Renal cortex interstitium (tissue), 15 donors: Measurements from ENCODE around the gene GSN. TPM values are rescaled to one million over a fixed set of nuclear protein-coding genes. Genes with fewer than 3 reads are reported as not detected.

Experiments
- DNase-seq, 11 donors: peaks; one replicate each; pipeline ENCODE4 v3.0.0-alpha.2; 2013; ENCODE audit warnings: low read depth in 9 of 11, low spot score in 4 of 11; ENCODE audit errors: extremely low read depth in 1 of 11
- long read RNA-seq, 16 experiments: transcript quantifications; one replicate each; lab custom pipeline, GENCODE V29; 2026
- polyA plus RNA-seq, 3 donors: library from polyadenylated mRNA; unstranded; fragments of 120-200 nt; gene quantifications; one replicate each; pipeline ENCODE4 v1.2.1, GENCODE V29; 2013; ENCODE audit not compliant: insufficient read length in 3 of 3

The GSN gene
- 100 to 1,000 TPM; 128 to 208 (median 160) TPM for polyA plus RNA-seq
- long read RNA-seq, donor 1, transcript GSN-204 (17 exons, 2,657 nt): major isoform, 28 of 129 reads
- long read RNA-seq, donor 1, partial matches to known transcripts: 95 of 129 reads
- long read RNA-seq, donor 1, other reads (novel, unspliced or antisense): 5 of 129 reads
- long read RNA-seq, donor 2, transcript GSN-204 (17 exons, 2,657 nt): major isoform, 31 of 196 reads
- long read RNA-seq, donor 2, partial matches to known transcripts: 152 of 196 reads
- long read RNA-seq, donor 2, other reads (novel, unspliced or antisense): 11 of 196 reads
- long read RNA-seq, donor 3, transcript GSN-203 (19 exons, 2,664 nt): minor isoform, 5 of 224 reads
- long read RNA-seq, donor 3, transcript GSN-204 (17 exons, 2,657 nt): major isoform, 36 of 224 reads
- long read RNA-seq, donor 3, partial matches to known transcripts: 142 of 224 reads
- long read RNA-seq, donor 3, other reads (novel, unspliced or antisense): 40 of 224 reads
- long read RNA-seq, donor 4, transcript GSN-204 (17 exons, 2,657 nt): major isoform, 25 of 77 reads
- long read RNA-seq, donor 4, partial matches to known transcripts: 27 of 77 reads
- long read RNA-seq, donor 4, other reads (novel, unspliced or antisense): 20 of 77 reads
- long read RNA-seq, donor 5: 0 reads
- long read RNA-seq, donor 6, transcript GSN-204 (17 exons, 2,657 nt): major isoform, 12 of 44 reads
- long read RNA-seq, donor 6, partial matches to known transcripts: 24 of 44 reads
- long read RNA-seq, donor 6, other reads (novel, unspliced or antisense): 8 of 44 reads
- long read RNA-seq, donor 7, transcript GSN-204 (17 exons, 2,657 nt): major isoform, 23 of 215 reads
- long read RNA-seq, donor 7, partial matches to known transcripts: 174 of 215 reads
- long read RNA-seq, donor 7, other reads (novel, unspliced or antisense): 11 of 215 reads
- long read RNA-seq, donor 8, transcript GSN-204 (17 exons, 2,657 nt): major isoform, 54 of 205 reads
- long read RNA-seq, donor 8, partial matches to known transcripts: 94 of 205 reads
- long read RNA-seq, donor 8, other reads (novel, unspliced or antisense): 48 of 205 reads
- long read RNA-seq, donor 9, transcript GSN-204 (17 exons, 2,657 nt): major isoform, 7 of 77 reads
- long read RNA-seq, donor 9, partial matches to known transcripts: 54 of 77 reads
- long read RNA-seq, donor 9, other reads (novel, unspliced or antisense): 12 of 77 reads
- long read RNA-seq, donor 10, transcript GSN-204 (17 exons, 2,657 nt): major isoform, 27 of 146 reads
- long read RNA-seq, donor 10, partial matches to known transcripts: 111 of 146 reads
- long read RNA-seq, donor 10, other reads (novel, unspliced or antisense): 7 of 146 reads
- long read RNA-seq, donor 11, transcript GSN-204 (17 exons, 2,657 nt): major isoform, 24 of 48 reads
- long read RNA-seq, donor 11, partial matches to known transcripts: 12 of 48 reads
- long read RNA-seq, donor 11, other reads (novel, unspliced or antisense): 8 of 48 reads
- long read RNA-seq, donor 12, partial matches to known transcripts: 5 of 20 reads
- long read RNA-seq, donor 12, other reads (novel, unspliced or antisense): 9 of 20 reads
- long read RNA-seq, donor 13: 0 reads
- long read RNA-seq, donor 14, transcript GSN-204 (17 exons, 2,657 nt): major isoform, 19 of 57 reads
- long read RNA-seq, donor 14, transcript GSN-203 (19 exons, 2,664 nt): minor isoform, 7 of 57 reads
- long read RNA-seq, donor 14, partial matches to known transcripts: 15 of 57 reads
- long read RNA-seq, donor 14, other reads (novel, unspliced or antisense): 12 of 57 reads
- long read RNA-seq, donor 15, transcript GSN-204 (17 exons, 2,657 nt): major isoform, 5 of 42 reads
- long read RNA-seq, donor 15, partial matches to known transcripts: 31 of 42 reads
- long read RNA-seq, donor 15, other reads (novel, unspliced or antisense): 5 of 42 reads
- long read RNA-seq, donor 16, transcript GSN-204 (17 exons, 2,657 nt): major isoform, 42 of 350 reads
- long read RNA-seq, donor 16, partial matches to known transcripts: 228 of 350 reads
- long read RNA-seq, donor 16, other reads (novel, unspliced or antisense): 76 of 350 reads

DNA sequence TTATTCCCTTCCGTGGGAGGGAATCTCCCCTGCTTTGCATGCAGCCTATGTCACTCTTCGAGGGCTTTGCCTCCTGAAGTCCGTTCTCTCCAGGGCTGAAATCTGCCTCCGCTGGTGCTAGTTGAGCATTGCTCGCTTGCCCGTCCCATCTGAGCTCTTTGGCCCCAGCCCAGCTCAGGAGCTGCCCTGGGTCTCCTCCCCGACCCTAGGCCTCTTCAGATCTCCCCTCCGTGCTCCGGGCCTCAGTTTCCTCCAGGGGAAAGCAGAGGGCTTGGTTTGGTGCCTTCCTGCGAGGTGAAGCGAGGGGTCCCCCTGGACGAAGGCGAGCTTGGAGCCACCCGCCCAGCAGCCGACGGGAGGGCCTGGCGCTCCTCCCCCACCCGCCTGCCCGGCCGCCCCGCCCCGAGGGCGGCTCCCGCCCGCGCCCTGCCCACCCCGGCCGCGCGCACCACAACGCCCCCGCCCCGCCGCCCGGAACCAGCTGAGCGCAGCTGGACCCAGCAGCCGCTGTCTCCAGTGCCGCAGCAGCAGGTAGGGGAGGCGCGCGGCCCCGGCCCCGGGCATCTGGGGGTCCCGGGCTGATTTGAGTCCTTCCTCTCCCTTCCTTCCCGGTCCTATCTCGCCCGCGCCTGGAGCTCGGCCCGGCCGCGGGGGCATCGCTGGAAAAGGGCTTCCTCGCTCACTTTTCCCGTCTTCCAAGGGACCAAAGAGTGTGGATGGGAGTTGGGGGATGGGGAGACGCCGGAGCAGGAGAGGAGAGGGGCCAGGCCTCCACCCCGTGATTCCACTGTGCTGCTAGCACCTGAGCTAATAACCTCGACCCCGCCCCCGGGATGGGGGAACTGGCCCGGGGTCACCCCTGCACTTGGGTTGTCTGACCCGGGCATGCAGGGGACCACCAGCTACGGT lies at the start of gene GSN:
TSS of gene GSN (plus strand) at position 474 of the 909 bp plus-strand sequence. CDS start 33,810 bp downstream, outside the sequence.
- peak in 5 of 11 donors; percentile 64 to 71 (median 66) for DNase-seq

GRCh38 chr9:121218357-121219027 lies 49.5 kb upstream of the GSN start:
- no peak for DNase-seq

DNA sequence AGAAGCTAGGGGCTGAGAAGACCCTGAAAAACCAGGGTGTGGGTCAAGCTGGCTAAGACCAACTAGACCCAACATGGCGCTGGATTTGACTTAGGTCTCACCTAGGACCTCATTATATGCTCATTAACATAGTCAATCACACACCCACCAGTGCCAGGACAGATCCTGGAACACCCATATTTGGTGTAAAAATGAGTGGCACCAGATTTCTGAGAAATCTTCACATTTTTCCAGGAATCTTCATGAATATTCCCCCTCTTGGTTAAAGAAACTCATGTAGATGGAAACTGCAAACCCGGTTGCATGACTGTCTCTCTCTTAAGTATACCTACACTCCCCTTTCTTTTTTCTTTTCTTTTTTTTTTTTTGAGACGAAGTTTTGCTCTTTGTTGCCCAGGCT lies 48.4 kb upstream of the GSN start:
- DNase-seq: no peak

GRCh38 chr9:121220996-121221663 lies 46.8 kb upstream of the GSN start:
- DNase-seq: no peak

DNA sequence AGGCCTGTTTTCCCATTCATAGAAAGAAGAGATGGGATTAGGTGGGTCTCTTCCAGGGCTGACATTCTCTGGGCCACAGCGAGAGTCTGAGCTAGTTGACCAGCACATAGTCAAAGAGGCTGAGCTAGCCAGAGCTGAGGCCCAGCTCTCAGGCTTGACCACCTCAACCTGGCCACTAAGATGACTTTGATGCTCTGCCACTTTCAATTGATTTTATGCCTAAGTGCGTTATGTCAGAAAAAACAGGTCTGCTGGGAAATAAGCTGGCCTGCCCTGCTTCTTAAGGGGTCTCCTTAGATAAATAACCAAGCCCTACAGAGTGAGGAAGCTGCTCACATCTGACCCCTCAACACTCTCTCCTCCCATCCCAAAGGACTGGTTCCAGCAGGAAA lies 46.3 kb upstream of the GSN start:
- no peak for DNase-seq

DNA sequence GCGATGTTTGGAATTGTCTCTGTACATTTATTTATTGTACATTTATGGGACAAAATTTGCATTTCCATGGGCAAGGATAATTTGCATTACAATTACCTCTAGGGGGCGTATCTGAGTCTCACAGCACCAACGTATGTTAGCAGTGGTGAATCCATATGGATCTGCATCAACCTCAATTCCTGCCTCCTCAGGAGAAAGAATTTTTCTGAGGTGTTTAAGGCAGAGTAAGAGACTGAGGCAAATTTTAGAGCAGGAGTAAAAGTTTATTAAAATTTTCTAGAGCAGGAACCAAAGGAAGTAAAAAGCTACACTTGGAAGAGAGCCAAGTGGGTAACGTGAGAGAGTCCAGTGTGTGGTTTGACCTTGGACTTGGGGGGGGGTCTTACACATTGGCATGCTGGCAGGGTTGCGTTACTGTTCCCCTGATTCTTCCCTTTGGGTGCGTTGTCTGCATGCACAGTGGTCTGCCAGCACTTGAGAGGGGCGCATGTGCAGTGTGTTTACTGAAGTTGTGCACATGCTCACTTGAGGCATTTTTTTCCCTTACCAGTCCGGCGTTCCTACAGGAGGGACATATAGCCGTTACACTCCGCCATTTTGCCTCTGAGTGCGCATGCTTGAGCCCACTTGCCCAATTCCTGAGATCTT lies 45.3 kb upstream of the GSN start:
- peak in 1 of 11 donors; percentile 11 for DNase-seq

DNA sequence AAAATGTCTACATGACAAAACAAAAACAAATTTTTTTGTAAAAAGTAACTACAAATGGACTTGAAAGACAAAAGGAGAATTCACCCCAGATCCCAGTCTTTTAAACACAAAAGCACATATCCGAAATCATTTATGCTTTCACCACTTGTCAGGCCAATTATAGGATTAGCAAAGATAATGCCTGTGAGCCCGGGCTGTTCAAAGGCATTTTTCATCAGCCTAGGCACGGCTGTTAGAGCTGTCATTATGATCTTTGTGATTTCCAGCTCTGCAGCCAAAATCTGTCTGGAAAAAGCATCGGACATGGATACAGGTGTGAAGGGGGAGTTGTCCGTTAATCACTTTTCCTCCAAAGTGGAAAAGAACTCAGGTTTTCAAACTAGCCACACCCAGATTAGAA lies 42.7 kb upstream of the GSN start:
- DNase-seq: no peak

- no peak for DNase-seq
Measured at GRCh38 chr9:121226175-121226574, 41.8 kb upstream of the GSN start.

DNA sequence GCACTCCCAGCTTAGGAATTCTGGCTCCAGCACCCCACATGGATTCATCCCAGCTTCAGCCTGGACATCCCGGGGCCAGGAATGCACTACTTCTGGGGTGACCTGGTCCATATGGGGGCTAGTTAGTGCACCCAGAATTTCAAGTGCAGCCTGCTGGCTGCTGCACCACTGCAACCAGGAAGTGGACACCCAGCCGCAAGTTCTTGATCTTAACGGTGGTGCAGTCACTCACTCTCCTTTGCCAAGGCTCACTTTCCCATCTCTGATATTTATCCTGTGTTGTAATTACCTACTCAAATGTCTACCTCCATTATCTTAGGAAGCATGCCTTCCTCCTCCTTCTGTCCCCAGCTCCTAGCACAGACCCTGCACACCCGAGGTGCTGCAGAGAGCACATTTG lies 40.1 kb upstream of the GSN start:
- DNase-seq: no peak

- DNase-seq: no peak
Measured at GRCh38 chr9:121230256-121230655, 37.7 kb upstream of the GSN start.

DNA sequence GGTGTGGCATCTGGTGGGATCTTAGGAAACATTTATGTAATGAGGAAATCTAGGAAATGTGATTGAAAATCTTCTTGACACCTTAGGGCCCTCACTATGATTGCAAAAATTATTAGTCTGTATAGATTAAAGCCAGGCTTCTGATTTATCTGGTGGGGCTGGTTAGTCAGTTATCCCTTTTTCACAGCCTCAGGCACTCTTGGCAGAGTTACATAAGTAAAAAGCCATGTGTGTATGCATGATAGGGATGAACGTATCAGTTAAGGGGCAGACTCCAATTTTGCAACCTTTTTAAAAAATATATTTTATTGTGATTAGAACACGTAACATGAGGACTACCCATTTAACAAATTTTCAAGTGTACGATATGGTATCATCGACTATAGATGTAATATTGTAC lies 35.7 kb upstream of the GSN start:
- DNase-seq: no peak

- no peak for DNase-seq
Measured at GRCh38 chr9:121233906-121234831, 33.8 kb upstream of the GSN start.

GRCh38 chr9:121234832-121235161 lies 33.2 kb upstream of the GSN start:
- DNase-seq: no peak

GRCh38 chr9:121235512-121235911 lies 32.5 kb upstream of the GSN start:
- no peak for DNase-seq
